Activated naive CD4-positive, alpha-beta T cell treated with Interleukin-2 at 50 U/mL for 16 hours (primary cell): ENCODE measurements around the gene NDUFC2.
"Not testable (repeated sequence)": the region's sequence is repeated elsewhere in the genome, so short reads cannot be mapped to it uniquely, and the experiment has no call there.

Source experiments
- DNase-seq: peaks from one replicate; pipeline ENCODE4 v3.0.0-alpha.2; 2020

The NDUFC2 gene

GRCh38 chr11:78079232-78080083, at the start of gene NDUFC2:
TSS of gene NDUFC2 (minus strand) at chr11:78079862. CDS start at chr11:78079744, 118 bp downstream.
- peak; percentile 74 for DNase-seq

GRCh38 chr11:78127403-78127802, 47.7 kb upstream of the NDUFC2 start:
- DNase-seq, result no peak

- no peak for DNase-seq
These were observed 33.1 kb upstream of the NDUFC2 start for GRCh38 chr11:78112582-78113275.

- DNase-seq, result no peak
These were observed 31.6 kb upstream of the NDUFC2 start for GRCh38 chr11:78111298-78111697.

GRCh38 chr11:78110830-78111229, 31.2 kb upstream of the NDUFC2 start:
- DNase-seq, result no peak

GRCh38 chr11:78110351-78110750, 30.7 kb upstream of the NDUFC2 start:
- no peak for DNase-seq

GRCh38 chr11:78109081-78110015, 29.7 kb upstream of the NDUFC2 start:
- DNase-seq, result no peak

GRCh38 chr11:78100676-78101472, 21.2 kb upstream of the NDUFC2 start:
- no peak for DNase-seq

- DNase-seq, result no peak
These were observed 20.6 kb upstream of the NDUFC2 start for GRCh38 chr11:78100261-78100660.

GRCh38 chr11:78099666-78100065, 20.0 kb upstream of the NDUFC2 start:
- DNase-seq, result no peak

GRCh38 chr11:78097666-78098385, 18.2 kb upstream of the NDUFC2 start:
- DNase-seq, result no peak

- no peak for DNase-seq
These were observed 14.6 kb upstream of the NDUFC2 start for GRCh38 chr11:78094250-78094649.

- DNase-seq, result not testable (repeated sequence)
These were observed 6.9 kb upstream of the NDUFC2 start for GRCh38 chr11:78086521-78087074.

GRCh38 chr11:78085972-78086371, 6.3 kb upstream of the NDUFC2 start:
- no peak for DNase-seq

GRCh38 chr11:78084506-78084905, 4.8 kb upstream of the NDUFC2 start:
- DNase-seq, result not testable (repeated sequence)

GRCh38 chr11:78083021-78083420, 3.4 kb upstream of the NDUFC2 start:
- no peak for DNase-seq

- no peak for DNase-seq
These were observed 2.5 kb upstream of the NDUFC2 start for GRCh38 chr11:78082146-78082545.

GRCh38 chr11:78081583-78081982, 1.9 kb upstream of the NDUFC2 start:
- DNase-seq, result no peak

GRCh38 chr11:78080818-78081495, 1.3 kb upstream of the NDUFC2 start:
- DNase-seq, result no peak

- no peak for DNase-seq
These were observed 589 bp upstream of the NDUFC2 start for GRCh38 chr11:78080084-78080817.
